H9 (cell line): ENCODE measurements around the gene F10. TPM values are rescaled to one million over a fixed set of nuclear protein-coding genes. Genes with fewer than 3 reads are reported as not detected.

ENCODE experiments used
- DNase-seq: peaks from one replicate; pipeline ENCODE4 v3.0.0-alpha.2; 2017
- H2AFZ ChIP-seq: one replicate; pipeline ENCODE4 v1.6.1; 2013; ENCODE audit warnings: mild to moderate bottlenecking, low read length, control low read depth, moderate library complexity
- H2AK5ac ChIP-seq: 2 replicates; pipeline ENCODE4 v1.6.1; 2013; ENCODE audit warnings: low read length, control low read depth, mixed read lengths; ENCODE audit not compliant: insufficient read length
- H2BK120ac ChIP-seq: one replicate; pipeline ENCODE4 v1.6.1; 2013; ENCODE audit warnings: low read depth, mild to moderate bottlenecking, low read length, control low read depth, inconsistent platforms; ENCODE audit not compliant: poor library complexity, severe bottlenecking
- H2BK12ac ChIP-seq: 2 replicates; pipeline ENCODE4 v1.6.1; 2013; ENCODE audit warnings: low read length, control low read depth, mixed read lengths, low read depth; ENCODE audit not compliant: insufficient read length
- H2BK15ac ChIP-seq: 2 replicates; pipeline ENCODE4 v1.6.1; 2013; ENCODE audit warnings: low read depth, low read length, control low read depth
- H2BK20ac ChIP-seq: one replicate; pipeline ENCODE4 v1.6.1; 2013; ENCODE audit warnings: low read depth, mild to moderate bottlenecking, low read length, control low read depth, inconsistent platforms; ENCODE audit not compliant: poor library complexity, severe bottlenecking
- H2BK5ac ChIP-seq: 2 replicates; pipeline ENCODE4 v1.6.1; 2013; ENCODE audit warnings: low read length, control low read depth, mixed read lengths; ENCODE audit not compliant: insufficient read length
- H3K14ac ChIP-seq: 2 replicates; pipeline ENCODE4 v1.6.1; 2013; ENCODE audit warnings: low read length, control low read depth; ENCODE audit not compliant: insufficient read depth
- H3K18ac ChIP-seq: 2 replicates; pipeline ENCODE4 v1.6.1; 2013; ENCODE audit warnings: low read depth, mild to moderate bottlenecking, mixed read lengths, low read length, control low read depth; ENCODE audit not compliant: insufficient read length
- H3K23ac ChIP-seq: 2 replicates; pipeline ENCODE4 v1.6.1; 2013; ENCODE audit warnings: low read length, control low read depth, mixed read lengths, low read depth; ENCODE audit not compliant: insufficient read length
- H3K23me2 ChIP-seq: 2 replicates; pipeline ENCODE4 v1.6.1; 2013; ENCODE audit warnings: low read depth, mild to moderate bottlenecking, mixed read lengths, low read length, control low read depth; ENCODE audit not compliant: insufficient read length, poor library complexity, severe bottlenecking
- H3K27ac ChIP-seq: 2 replicates; pipeline ENCODE4 v1.5.1; 2013; ENCODE audit warnings: low read length, control low read depth, mixed read lengths, low read depth; ENCODE audit not compliant: insufficient read length
- H3K27me3 ChIP-seq: 2 replicates; pipeline ENCODE4 v1.6.1; 2013; ENCODE audit warnings: low read length, control low read depth, inconsistent platforms; ENCODE audit not compliant: insufficient read depth
- H3K4ac ChIP-seq: 2 replicates; pipeline ENCODE4 v1.6.1; 2013; ENCODE audit warnings: low read depth, mild to moderate bottlenecking, control low read depth, inconsistent platforms, low read length, moderate library complexity
- H3K4me1 ChIP-seq: 2 replicates; pipeline ENCODE4 v1.6.1; 2013; ENCODE audit warnings: low read length, control low read depth, inconsistent platforms; ENCODE audit not compliant: insufficient read depth
- H3K4me2 ChIP-seq: 2 replicates; pipeline ENCODE4 v1.6.1; 2013; ENCODE audit warnings: low read length, control low read depth, mixed read lengths; ENCODE audit not compliant: insufficient read length, insufficient read depth
- H3K56ac ChIP-seq: 2 replicates; pipeline ENCODE4 v1.6.1; 2013; ENCODE audit warnings: low read depth, mild to moderate bottlenecking, mixed read lengths, low read length, control low read depth; ENCODE audit not compliant: insufficient read length
- H3K79me1 ChIP-seq: 2 replicates; pipeline ENCODE4 v1.6.1; 2013; ENCODE audit warnings: low read depth, mild to moderate bottlenecking, moderate library complexity, low read length, control low read depth, inconsistent platforms; ENCODE audit not compliant: insufficient read depth, poor library complexity, severe bottlenecking
- H3K79me2 ChIP-seq: 2 replicates; pipeline ENCODE4 v1.6.1; 2013; ENCODE audit warnings: low read length, control low read depth, inconsistent platforms; ENCODE audit not compliant: insufficient read depth
- H3K9ac ChIP-seq: 2 replicates; pipeline ENCODE4 v1.6.1; 2013; ENCODE audit warnings: low read length, control low read depth, mixed read lengths; ENCODE audit not compliant: insufficient read length; ENCODE audit errors: extremely low read depth
- H3K9me3 ChIP-seq: one replicate; pipeline ENCODE4 v1.6.1; 2013; ENCODE audit warnings: low read depth, low read length, inconsistent platforms; ENCODE audit not compliant: control insufficient read depth
- H3T11ph ChIP-seq: one replicate; pipeline ENCODE4 v1.6.1; 2013; ENCODE audit warnings: mild to moderate bottlenecking, low read length, control low read depth, inconsistent platforms
- H4K20me1 ChIP-seq: one replicate; pipeline ENCODE4 v1.6.1; 2013; ENCODE audit not compliant: control insufficient read depth, insufficient read length, insufficient read depth
- H4K5ac ChIP-seq: 2 replicates; pipeline ENCODE4 v1.6.1; 2013; ENCODE audit warnings: low read depth, mild to moderate bottlenecking, mixed read lengths, low read length, control low read depth; ENCODE audit not compliant: insufficient read length
- H4K8ac ChIP-seq: replicated peaks from 2 replicates; pipeline ENCODE4 v1.6.1; 2013; ENCODE audit warnings: low read length, control low read depth, mixed read lengths, low read depth; ENCODE audit not compliant: insufficient read length
- H4K91ac ChIP-seq: 2 replicates; pipeline ENCODE4 v1.6.1; 2013; ENCODE audit warnings: low read depth, mild to moderate bottlenecking, moderate library complexity, mixed read lengths, low read length, control low read depth; ENCODE audit not compliant: insufficient read length
- H3K27ac Mint-ChIP-seq, 3 experiments: 2 replicates in 2 of 3; 3 replicates in 1 of 3; pipeline ENCODE4 v1.8.0; 2020 to 2021; ENCODE audit warnings: mixed read lengths in 3 of 3, mild to moderate bottlenecking in 1 of 3, moderate library complexity in 1 of 3
- H3K27me3 Mint-ChIP-seq: 2 replicates; pipeline ENCODE4 v1.8.0; 2021; ENCODE audit warnings: low read depth, mild to moderate bottlenecking, moderate library complexity, mixed read lengths
- H3K36me3 Mint-ChIP-seq, 3 experiments: 2 replicates in 2 of 3; 3 replicates in 1 of 3; pipeline ENCODE4 v1.8.0; 2020 to 2021; ENCODE audit warnings: low read depth in 3 of 3, mixed read lengths in 3 of 3; ENCODE audit not compliant: insufficient read depth in 1 of 3
- H3K4me1 Mint-ChIP-seq, 2 experiments: 2 replicates each; pipeline ENCODE4 v1.8.0; 2020; ENCODE audit warnings: mixed read lengths in 2 of 2
- H3K4me3 Mint-ChIP-seq, 2 experiments: 2 replicates in 1 of 2; 3 replicates in 1 of 2; pipeline ENCODE4 v1.8.0; 2020 to 2021; ENCODE audit warnings: mild to moderate bottlenecking in 2 of 2, mixed read lengths in 2 of 2, moderate library complexity in 1 of 2
- H3K9me3 Mint-ChIP-seq, 2 experiments: 2 replicates in 1 of 2; 3 replicates in 1 of 2; pipeline ENCODE4 v1.8.0; 2020; ENCODE audit warnings: mild to moderate bottlenecking in 2 of 2, mixed read lengths in 2 of 2, moderate library complexity in 1 of 2
- WGBS: extraction: QIAGEN DNeasy Blood & Tissue Kit; methylation state at CpG from one replicate; pipeline ENCODE4 v1.1.7; 2013; ENCODE audit warnings: missing lambda C conversion rate, low lambda C conversion rate, mixed read lengths; ENCODE audit not compliant: insufficient read length; ENCODE audit errors: extremely low coverage; 5-methylcytosine and 5-hydroxymethylcytosine counted together
- total RNA-seq: library from RNA; stranded (reverse); gene quantifications from 2 replicates; pipeline ENCODE4 v1.2.1, GENCODE V29; 2021
- TF ChIP-seq, protein P1 (sequence below): fragments of 200-600 bp; sonication (generic); conservative IDR thresholded peaks from 3 replicates; pipeline ENCODE4 v1.8.0; 2021; ENCODE audit warnings: antibody characterized with exemption, mild to moderate bottlenecking

The F10 gene
- total RNA-seq, 1 experiment from 2014 or later: 1.7 TPM

DNA sequence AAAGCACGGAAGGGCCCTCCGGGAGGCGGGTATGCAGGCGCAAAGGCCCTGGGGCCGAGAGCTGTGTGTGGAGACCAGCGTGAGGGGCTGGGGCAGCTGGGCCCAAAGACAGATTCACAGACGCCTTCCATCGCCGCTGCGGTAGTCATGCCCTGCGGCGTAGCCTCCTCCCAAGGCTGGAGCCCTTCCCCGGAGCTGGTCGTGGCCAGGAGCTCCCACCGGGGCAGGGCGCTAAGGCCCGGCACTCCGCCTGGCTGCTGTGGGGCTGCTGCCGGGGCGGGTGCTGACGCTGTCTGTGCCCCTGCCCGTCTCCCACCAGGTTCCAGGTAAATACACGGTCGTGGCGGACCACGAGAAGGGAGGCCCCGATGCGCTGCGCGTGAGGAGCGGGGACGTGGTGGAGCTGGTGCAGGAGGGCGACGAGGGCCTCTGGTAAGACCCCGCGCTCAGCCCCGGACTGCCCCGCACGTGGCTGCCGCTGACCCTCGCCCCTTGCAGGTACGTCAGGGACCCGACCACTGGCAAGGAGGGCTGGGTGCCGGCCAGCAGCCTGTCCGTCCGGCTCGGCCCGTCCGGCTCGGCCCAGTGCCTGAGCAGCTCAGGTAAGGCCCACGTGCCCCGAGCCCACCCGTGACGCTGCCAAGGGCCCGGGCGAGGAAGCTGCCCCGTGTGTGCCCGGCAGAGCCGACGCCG lies 26.4 kb upstream of the F10 start:
- Histone ChIP-seq H3K27me3 (no peaks in the 10 kb centered on the region), H2BK20ac (no peak overlapping the region), H2AK5ac (no peak overlapping the region), H2BK15ac (no peak overlapping the region), H4K91ac (no peak overlapping the region), H3K79me1 (no peaks in the 10 kb centered on the region), H3K9me3 (no peaks in the 10 kb centered on the region), H3K4ac (no peak overlapping the region), H2BK5ac (no peak overlapping the region), H4K20me1 (peaks cover 2% of the 10 kb centered on the region), H4K5ac (no peak overlapping the region), H3K23me2 (no peaks in the 10 kb centered on the region), H3K27ac (no peak overlapping the region), H4K8ac (no peak overlapping the region), H3K4me1 (no peaks in the 10 kb centered on the region), H3K56ac (no peak overlapping the region), H3T11ph (no peak overlapping the region), H3K14ac (no peak overlapping the region; the same call in 1 of the 2 replicates), H3K9ac (no peak overlapping the region), H2AFZ (no peak overlapping the region), H2BK12ac (no peak overlapping the region), H3K4me2 (no peak overlapping the region), H3K18ac (no peak overlapping the region), H2BK120ac (no peak overlapping the region), H3K23ac (no peak overlapping the region), H3K79me2 (no peaks in the 10 kb centered on the region)
- TF ChIP-seq, protein P1, sequence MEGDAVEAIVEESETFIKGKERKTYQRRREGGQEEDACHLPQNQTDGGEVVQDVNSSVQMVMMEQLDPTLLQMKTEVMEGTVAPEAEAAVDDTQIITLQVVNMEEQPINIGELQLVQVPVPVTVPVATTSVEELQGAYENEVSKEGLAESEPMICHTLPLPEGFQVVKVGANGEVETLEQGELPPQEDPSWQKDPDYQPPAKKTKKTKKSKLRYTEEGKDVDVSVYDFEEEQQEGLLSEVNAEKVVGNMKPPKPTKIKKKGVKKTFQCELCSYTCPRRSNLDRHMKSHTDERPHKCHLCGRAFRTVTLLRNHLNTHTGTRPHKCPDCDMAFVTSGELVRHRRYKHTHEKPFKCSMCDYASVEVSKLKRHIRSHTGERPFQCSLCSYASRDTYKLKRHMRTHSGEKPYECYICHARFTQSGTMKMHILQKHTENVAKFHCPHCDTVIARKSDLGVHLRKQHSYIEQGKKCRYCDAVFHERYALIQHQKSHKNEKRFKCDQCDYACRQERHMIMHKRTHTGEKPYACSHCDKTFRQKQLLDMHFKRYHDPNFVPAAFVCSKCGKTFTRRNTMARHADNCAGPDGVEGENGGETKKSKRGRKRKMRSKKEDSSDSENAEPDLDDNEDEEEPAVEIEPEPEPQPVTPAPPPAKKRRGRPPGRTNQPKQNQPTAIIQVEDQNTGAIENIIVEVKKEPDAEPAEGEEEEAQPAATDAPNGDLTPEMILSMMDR: no peak
- no CpG with 5 or more reads among the region's 61 CpGs for WGBS
- Mint-ChIP-seq H3K4me1 (peaks cover 6 to 10% of the 10 kb centered on the region in 2 experiments), H3K36me3 (no peaks in the 10 kb centered on the region; a peak in 1 of 7 replicates), H3K4me3 (no peak overlapping the region), H3K9me3 (no peaks in the 10 kb centered on the region), H3K27ac (no peak overlapping the region; a peak in 1 of 7 replicates), H3K27me3 (no peaks in the 10 kb centered on the region; the same call in none of the 2 replicates)
- no peak for DNase-seq
